NB4 (cell line): ENCODE data around the gene MRPS31.

ENCODE experiments used
- CTCF ChIP-seq: IDR thresholded peaks from one replicate; pipeline ENCODE4 v1.5.1; 2012; ENCODE audit warnings: low read depth, low read length
- TF ChIP-seq, protein P1 (sequence below): IDR thresholded peaks from 2 replicates; pipeline ENCODE4 v1.6.1; 2011; ENCODE audit warnings: low read depth, low read length

DNA sequence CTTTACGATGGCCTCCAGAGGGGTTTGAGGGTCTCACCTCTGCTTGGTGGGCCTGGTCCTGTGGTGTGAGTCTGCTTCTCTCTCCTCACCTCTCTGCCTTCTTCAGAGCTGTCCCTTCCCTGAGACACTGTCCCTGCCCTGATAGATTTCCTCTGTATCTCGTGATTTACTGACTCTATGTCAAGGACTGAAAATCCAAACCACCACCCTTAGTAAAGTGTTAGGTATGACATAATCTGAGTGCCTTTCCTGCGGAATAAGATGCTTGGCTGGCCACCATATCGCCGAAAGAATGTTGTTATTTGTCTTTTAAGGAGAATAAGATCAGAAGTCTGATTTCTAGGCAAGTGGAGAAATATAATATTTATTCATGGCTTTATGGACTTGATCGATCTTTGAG, 25.7 kb upstream of the MRPS31 start:
- no peak for TF ChIP-seq CTCF
- TF ChIP-seq, protein P1, sequence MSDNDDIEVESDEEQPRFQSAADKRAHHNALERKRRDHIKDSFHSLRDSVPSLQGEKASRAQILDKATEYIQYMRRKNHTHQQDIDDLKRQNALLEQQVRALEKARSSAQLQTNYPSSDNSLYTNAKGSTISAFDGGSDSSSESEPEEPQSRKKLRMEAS: no peak
